Endothelial cell of umbilical vein (primary cell): ENCODE results near the gene UAP1L1.

Experiments used
- CTCF ChIP-seq, 2 donors: IDR thresholded peaks; 1 replicate in 1 of 2; 2 replicates in 1 of 2; pipeline ENCODE4 v1.5.1; 2011; ENCODE audit warnings: low read length in 2 of 2, mild to moderate bottlenecking in 2 of 2, moderate library complexity in 2 of 2, control low read depth in 1 of 2, inconsistent platforms in 1 of 2, low read depth in 1 of 2; ENCODE audit not compliant: insufficient read depth in 1 of 2; ENCODE audit errors: extremely low read depth in 1 of 2
- FOS ChIP-seq: IDR thresholded peaks from 2 replicates; pipeline ENCODE4 v1.6.1; 2011; ENCODE audit warnings: mild to moderate bottlenecking, low read length, moderate library complexity, borderline replicate concordance; ENCODE audit not compliant: insufficient read depth
- MAX ChIP-seq: IDR thresholded peaks from 2 replicates; pipeline ENCODE4 v1.6.1; 2011; ENCODE audit not compliant: insufficient read depth, insufficient read length
- POLR2A ChIP-seq: IDR thresholded peaks from 2 replicates; pipeline ENCODE4 v1.6.1; 2012; ENCODE audit warnings: low read depth, mild to moderate bottlenecking, control low read depth, low read length

- TF ChIP-seq CTCF (IDR thresholded peaks at IDR 0.05; ENCODE audit: extremely low read depth in 1 of 2, insufficient read depth in 1 of 2, low read depth in 1 of 2, low read length in 2 of 2) (no peak), POLR2A (no peak), FOS (no peak), MAX (no peak)
These were observed 20.4 kb upstream of the UAP1L1 start for GRCh38 chr9:137056739-137057415.
